T-helper 1 cell treated with Interleukin-12 subunit alpha and Interleukin-12 subunit beta and Interleukin-4 antibody, amounts not matched to agents 30 μg/mL and 1 μg/mL, for 36 hours (primary cell): ENCODE data around the gene ZFP64.
"Not testable (repeated sequence)": the region's sequence is repeated elsewhere in the genome, so short reads cannot be mapped to it uniquely, and the experiment has no call there.

Experiments used
- H3K27ac Mint-ChIP-seq: one replicate; pipeline ENCODE4 v1.8.0; 2021; ENCODE audit warnings: mild to moderate bottlenecking, mixed read lengths
- H3K27me3 Mint-ChIP-seq: one replicate; pipeline ENCODE4 v1.8.0; 2021; ENCODE audit warnings: low read depth, mixed read lengths
- H3K36me3 Mint-ChIP-seq: one replicate; pipeline ENCODE4 v1.8.0; 2021; ENCODE audit warnings: low read depth, mixed read lengths
- H3K4me1 Mint-ChIP-seq: one replicate; pipeline ENCODE4 v1.8.0; 2021; ENCODE audit warnings: low read depth, mixed read lengths
- H3K4me3 Mint-ChIP-seq: one replicate; pipeline ENCODE4 v1.8.0; 2021; ENCODE audit warnings: mild to moderate bottlenecking, moderate library complexity, mixed read lengths
- H3K9me3 Mint-ChIP-seq: one replicate; pipeline ENCODE4 v1.8.0; 2021; ENCODE audit warnings: mixed read lengths

ZFP64 gene

DNA sequence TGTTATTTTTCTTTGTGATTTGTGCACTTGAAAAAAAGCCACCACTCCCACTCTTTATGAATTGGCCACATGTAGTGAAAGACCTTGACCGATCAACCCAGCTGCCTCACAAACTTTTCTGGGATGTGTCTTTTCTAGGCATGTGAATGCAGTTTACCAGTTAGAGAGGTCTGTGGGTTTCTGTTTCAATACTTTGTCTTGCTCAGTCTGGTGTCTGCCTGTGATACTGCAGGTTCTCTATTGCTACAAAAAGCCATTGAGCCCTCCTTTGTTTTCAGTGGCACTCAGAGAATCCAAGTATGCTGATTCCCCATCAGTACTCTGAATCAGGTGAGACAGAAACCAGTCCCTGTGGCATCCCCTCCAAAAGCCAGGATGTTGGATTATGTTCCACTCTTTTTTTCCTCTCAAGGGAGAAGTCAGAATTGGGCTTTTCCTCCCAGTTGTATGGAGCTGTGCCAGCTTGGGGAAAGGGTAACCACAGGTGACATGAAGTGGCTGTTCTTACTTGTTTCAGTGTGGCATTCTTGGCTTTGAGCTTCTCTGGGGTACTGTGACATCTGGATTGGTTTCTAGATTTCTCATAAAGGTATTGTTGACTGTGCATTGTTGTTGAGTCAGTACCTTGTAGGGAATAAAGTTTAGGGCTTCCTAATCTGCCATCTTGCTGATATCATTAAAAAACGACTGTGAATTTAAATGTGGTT is 26.3 kb upstream of the ZFP64 start:
- H3K27me3 Mint-ChIP-seq = peaks cover 4% of the 10 kb centered on the region
- H3K9me3 Mint-ChIP-seq = peaks cover 19% of the 10 kb centered on the region
- H3K27ac Mint-ChIP-seq = no peak overlapping the region
- H3K4me1 Mint-ChIP-seq = no peaks in the 10 kb centered on the region
- no peaks in the 10 kb centered on the region for H3K36me3 Mint-ChIP-seq
- no peak overlapping the region for H3K4me3 Mint-ChIP-seq

DNA sequence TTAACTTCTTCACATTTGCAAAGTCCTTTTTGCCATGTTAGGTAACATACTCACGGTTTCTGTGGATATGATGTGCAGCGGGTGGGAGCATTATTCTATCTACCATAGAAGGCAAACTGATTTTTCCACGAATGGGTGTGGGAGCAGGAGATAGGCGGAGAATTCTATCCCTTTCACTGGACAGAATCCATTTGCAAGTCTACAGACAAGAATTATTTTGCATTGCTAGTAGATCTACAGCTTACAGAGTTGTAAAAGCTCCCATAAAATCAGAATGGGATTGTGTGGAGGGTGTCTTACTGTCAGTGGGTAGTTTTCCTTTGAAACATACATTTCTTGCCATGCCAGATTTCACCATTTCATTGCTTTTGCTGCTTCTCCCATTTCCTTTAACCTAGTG is 22.4 kb upstream of the ZFP64 start:
- Mint-ChIP-seq H3K4me1 (no peaks in the 10 kb centered on the region), H3K36me3 (no peaks in the 10 kb centered on the region), H3K27me3 (peaks cover 7% of the 10 kb centered on the region), H3K4me3 (no peak overlapping the region), H3K9me3 (peaks cover 5% of the 10 kb centered on the region), H3K27ac (no peak overlapping the region)

DNA sequence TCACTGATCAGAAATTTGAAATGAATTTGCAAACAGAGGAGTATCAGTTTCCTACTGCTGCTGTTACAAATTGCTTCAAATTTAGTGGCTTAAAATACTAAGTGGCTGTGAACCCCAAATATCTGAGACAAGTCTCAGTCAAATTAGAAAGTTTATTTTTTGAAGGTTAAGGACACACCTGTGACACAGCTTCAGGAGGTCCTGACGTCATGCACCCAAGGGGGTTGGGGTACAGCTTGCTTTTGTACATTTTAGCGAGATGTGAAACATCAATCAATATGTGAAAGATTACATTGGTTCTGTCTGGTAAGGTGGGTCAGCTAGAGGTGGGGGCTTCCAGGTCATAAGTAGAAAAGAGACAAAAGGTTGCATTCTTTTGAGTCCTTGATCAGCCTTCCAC is 21.4 kb upstream of the ZFP64 start:
- H3K36me3 Mint-ChIP-seq = no peaks in the 10 kb centered on the region
- no peak overlapping the region for H3K4me3 Mint-ChIP-seq
- H3K4me1 Mint-ChIP-seq = no peaks in the 10 kb centered on the region
- H3K27me3 Mint-ChIP-seq = peaks cover 7% of the 10 kb centered on the region
- H3K9me3 Mint-ChIP-seq = peaks cover 5% of the 10 kb centered on the region
- no peak overlapping the region for H3K27ac Mint-ChIP-seq

DNA sequence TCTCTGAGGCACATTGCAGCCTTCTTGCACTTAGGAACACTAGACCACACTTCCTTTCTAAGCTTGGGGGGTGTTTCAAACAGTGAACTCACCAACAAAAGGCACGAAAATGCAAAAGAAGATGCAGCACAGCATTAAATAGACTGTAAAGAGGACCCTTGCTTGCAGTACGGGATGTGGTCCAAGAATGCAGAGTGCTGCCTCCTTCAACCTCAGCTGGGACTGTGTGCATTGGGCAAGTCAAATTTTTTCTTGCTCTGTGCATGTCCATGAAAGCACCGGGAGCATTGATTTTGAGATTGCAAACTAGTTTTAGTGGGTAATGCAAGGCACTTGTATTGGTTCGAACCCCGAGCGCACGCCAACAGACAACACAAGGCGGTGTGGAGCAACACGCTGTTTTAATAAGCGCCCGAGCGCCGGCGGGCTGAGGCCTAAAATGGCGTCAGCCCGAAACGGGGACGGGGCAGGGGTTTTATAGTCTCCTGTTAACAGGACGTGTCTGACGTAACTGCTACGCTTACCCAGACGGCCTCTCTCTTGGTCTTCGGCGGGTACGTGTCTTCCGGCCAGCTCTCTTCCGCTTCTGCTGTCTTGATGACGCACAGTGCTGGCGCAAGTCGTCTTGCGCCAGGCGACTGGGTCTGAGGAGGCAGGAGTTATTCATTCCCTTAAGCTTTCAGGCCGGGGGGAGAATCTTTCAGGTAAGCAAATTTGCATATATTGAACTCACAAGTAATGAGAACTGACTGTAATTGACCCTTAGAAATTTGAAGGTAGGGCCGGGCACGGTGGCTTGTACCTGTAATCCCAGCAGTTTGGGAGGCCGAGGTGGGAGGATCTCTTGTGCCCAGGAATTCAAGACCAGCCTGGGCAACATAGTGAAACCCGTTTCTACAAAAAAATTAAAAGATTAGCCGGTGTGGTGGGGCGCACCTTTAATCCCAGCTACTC is 18.7 kb upstream of the ZFP64 start:
- no peak overlapping the region for H3K27ac Mint-ChIP-seq
- H3K9me3 Mint-ChIP-seq = peaks cover 5% of the 10 kb centered on the region
- no peaks in the 10 kb centered on the region for H3K4me1 Mint-ChIP-seq
- H3K27me3 Mint-ChIP-seq = peaks cover 7% of the 10 kb centered on the region
- no peak overlapping the region for H3K4me3 Mint-ChIP-seq
- H3K36me3 Mint-ChIP-seq = no peaks in the 10 kb centered on the region

DNA sequence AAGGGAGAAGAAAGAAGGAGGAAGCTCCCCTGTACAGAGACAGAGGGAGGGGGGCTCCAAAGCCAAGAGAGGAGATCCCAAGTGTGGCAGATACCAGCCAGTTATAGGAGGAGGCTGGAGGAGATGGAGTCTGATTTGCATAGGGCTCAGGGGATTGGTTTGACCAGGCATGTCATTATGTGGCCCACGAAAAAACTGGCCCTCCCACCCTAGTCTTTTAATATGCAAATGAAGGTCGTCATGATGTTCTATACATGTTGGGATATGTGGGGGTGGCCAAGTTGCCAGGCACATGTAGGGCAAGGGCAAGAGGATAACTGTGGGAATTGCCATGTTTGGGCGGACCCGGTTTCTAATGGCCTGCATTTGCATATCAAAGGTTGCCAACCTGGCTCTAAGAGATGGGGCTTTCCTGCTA is 17.6 kb upstream of the ZFP64 start:
- no peaks in the 10 kb centered on the region for H3K4me1 Mint-ChIP-seq
- H3K9me3 Mint-ChIP-seq = peaks cover 5% of the 10 kb centered on the region
- H3K27me3 Mint-ChIP-seq = peaks cover 3% of the 10 kb centered on the region
- no peaks in the 10 kb centered on the region for H3K36me3 Mint-ChIP-seq
- H3K27ac Mint-ChIP-seq = no peak overlapping the region
- H3K4me3 Mint-ChIP-seq = no peak overlapping the region

DNA sequence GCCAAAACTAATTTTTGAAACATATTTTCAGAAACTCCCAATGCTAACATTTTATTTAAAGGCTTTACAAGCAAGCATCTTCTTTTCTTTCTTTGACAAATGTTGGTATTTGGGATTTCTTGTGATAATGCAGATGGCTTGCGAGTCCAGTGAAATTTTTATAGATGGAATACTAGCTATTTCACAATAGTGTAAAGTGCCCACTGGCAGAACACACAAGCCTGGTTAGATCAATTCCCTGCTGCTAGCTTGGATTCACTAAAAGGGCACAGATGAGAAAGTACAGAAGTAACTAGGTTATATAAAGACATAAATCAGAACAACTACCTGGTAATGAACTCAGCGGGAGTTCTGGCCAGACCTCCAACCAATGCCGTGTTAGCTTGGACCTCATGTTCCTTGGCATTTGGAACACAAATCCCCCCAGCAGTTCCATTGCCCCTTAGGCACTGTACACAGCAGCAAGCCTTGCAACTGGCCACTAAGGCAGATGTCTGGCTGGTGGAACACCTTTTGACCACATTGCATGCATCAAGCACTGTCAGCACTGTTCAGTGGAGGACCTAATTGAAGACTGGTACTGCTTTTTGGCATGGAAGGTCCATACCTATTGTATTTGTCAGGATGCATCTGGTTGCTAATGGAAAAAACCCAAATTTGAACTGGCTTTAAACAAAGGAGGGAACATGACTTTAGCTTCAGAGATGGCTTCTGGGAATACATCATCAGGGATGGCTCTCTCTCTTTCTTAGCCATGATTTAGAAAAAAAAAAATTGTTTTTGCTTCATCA is 15.6 kb upstream of the ZFP64 start:
- Mint-ChIP-seq H3K27ac (no peak overlapping the region), H3K4me3 (no peak overlapping the region), H3K9me3 (peaks cover 5% of the 10 kb centered on the region), H3K36me3 (no peaks in the 10 kb centered on the region), H3K27me3 (peaks cover 3% of the 10 kb centered on the region), H3K4me1 (no peaks in the 10 kb centered on the region)

DNA sequence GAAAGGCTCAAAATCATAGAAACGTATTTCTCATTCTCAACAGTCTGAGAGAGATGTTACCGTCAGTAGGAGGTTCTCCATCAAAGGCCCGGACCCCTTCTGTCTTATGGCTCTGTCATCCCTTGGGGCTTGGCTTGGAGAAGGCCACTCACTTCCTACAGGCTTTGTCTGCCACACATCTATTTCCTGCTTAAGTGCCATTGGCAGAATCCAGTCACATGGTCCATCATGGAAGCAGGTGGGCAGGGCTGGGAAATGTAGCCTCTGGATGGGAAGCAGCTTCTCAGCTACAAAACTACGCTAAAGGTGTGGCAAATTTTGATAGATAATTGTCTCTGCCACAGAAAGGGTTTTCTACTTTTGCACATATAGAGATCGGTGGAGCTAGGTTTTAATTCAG is 12.6 kb upstream of the ZFP64 start:
- H3K9me3 Mint-ChIP-seq = no peaks in the 10 kb centered on the region
- H3K27me3 Mint-ChIP-seq = no peaks in the 10 kb centered on the region
- H3K4me1 Mint-ChIP-seq = no peaks in the 10 kb centered on the region
- H3K4me3 Mint-ChIP-seq = no peak overlapping the region
- no peaks in the 10 kb centered on the region for H3K36me3 Mint-ChIP-seq
- H3K27ac Mint-ChIP-seq = no peak overlapping the region

DNA sequence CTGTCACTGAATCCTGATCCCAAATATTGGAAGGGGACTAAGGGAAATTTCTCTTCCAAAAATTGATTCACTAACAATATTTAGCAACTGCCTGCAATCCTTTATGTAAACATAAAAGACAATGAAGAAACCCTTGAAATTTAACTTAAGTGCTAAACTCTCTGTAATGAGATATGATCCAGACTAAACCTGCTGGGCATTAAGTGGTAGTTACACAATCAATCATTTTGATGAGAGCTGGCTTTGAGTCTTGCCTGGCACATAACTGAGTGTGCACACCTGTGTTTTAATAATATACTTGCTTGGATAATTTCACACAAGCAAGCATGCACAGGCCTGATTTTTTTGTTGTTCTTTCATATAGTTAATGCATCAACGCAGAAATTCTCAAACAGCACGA is 9.8 kb upstream of the ZFP64 start:
- no peak overlapping the region for H3K27ac Mint-ChIP-seq
- H3K36me3 Mint-ChIP-seq = no peaks in the 10 kb centered on the region
- no peaks in the 10 kb centered on the region for H3K9me3 Mint-ChIP-seq
- H3K4me1 Mint-ChIP-seq = no peaks in the 10 kb centered on the region
- no peak overlapping the region for H3K4me3 Mint-ChIP-seq
- H3K27me3 Mint-ChIP-seq = no peaks in the 10 kb centered on the region

DNA sequence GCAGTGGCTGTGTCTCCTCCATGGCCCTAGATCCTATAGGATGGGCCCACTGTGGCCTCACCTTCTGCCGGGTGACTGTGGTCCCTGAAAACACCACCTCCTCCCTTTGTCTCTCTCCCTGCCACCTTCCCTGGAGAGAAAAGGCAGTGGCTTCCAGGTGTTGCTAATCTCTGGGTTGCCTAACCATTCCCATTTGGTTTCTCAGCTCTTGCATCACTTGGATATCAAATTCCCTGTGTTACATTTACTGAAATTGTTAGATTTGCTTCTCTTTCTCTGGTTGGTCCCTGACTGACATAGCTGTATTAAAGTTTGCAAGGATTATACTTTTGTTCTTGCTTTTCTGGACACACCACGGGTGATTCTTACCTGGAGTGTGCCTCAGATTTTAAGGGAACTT is 9.3 kb upstream of the ZFP64 start:
- no peaks in the 10 kb centered on the region for H3K36me3 Mint-ChIP-seq
- no peaks in the 10 kb centered on the region for H3K4me1 Mint-ChIP-seq
- no peak overlapping the region for H3K4me3 Mint-ChIP-seq
- H3K27me3 Mint-ChIP-seq = no peaks in the 10 kb centered on the region
- H3K27ac Mint-ChIP-seq = no peak overlapping the region
- no peaks in the 10 kb centered on the region for H3K9me3 Mint-ChIP-seq

DNA sequence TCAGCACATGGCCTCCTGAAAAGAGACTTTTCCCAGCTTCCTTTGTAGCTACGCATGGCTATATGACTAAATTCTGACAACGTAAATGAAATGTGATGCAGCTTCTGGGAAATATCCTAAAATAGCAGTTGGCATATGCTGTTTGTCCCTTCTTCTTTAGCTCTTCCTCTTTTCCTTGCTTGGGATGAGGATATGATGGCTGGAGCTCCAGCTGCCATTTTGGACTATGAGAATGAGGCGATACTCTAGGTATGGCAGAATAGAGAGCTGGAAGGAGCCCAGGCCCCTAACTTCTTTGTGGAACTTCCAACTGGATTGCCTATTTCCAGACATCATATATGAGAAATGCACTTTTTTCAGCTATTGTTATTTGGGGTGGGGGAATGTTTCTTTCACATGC is 5.3 kb upstream of the ZFP64 start:
- no peaks in the 10 kb centered on the region for H3K27me3 Mint-ChIP-seq
- no peaks in the 10 kb centered on the region for H3K36me3 Mint-ChIP-seq
- H3K27ac Mint-ChIP-seq = no peak overlapping the region
- H3K4me1 Mint-ChIP-seq = peaks cover 6% of the 10 kb centered on the region
- H3K4me3 Mint-ChIP-seq = no peak overlapping the region
- no peaks in the 10 kb centered on the region for H3K9me3 Mint-ChIP-seq

DNA sequence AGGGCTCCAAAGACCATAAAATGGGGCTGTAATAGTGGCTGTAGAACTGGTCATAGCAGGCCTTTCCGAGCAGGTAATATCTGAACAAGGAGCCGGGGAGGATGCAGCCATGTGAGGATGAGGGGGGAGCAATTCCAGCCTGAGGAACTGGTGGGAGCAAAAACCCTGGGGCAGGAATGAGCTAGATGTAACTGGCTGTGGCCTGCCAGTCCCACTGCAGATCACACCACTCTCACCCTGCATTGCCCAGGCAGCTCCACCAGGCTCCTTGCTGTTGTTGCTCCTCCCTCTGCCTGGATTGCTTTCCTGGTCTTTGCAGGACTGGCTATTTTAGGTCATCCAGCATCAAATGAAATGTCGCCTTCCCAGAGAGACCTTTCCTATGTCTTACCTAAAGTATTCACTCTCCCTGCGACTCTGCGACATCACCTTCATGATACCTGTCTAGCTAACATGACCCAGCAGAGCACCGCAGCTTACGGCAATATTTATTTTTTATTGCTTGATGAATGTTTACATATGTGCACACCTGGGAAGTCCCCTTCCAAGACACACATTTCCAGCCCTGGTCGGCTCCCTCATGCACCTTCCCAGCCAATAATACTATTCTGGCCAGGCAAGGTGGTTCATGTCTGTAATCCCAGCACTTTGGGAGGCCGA is 2.4 kb upstream of the ZFP64 start:
- Mint-ChIP-seq H3K9me3 (no peaks in the 10 kb centered on the region), H3K4me3 (no peak overlapping the region), H3K27me3 (no peaks in the 10 kb centered on the region), H3K36me3 (no peaks in the 10 kb centered on the region), H3K27ac (no peak overlapping the region), H3K4me1 (peaks cover 13% of the 10 kb centered on the region)

DNA sequence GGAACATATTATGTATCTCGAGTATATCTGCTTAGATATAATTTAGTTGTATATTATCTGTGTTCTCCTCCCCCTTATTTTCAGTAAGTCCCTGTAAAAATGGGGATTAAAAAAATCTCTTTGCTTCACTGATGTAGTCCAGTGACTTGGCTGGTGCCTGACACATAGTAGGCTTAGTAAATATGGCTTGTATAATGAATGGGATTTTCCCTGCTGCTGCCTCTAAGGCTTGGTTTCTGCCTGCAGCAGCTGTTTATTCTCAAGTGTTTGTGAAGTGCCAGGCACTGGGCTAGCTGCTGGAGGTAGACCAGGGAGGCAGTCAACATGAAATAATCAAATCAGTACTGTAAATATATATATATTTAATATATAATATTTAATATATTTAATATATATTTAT is 1.6 kb upstream of the ZFP64 start:
- H3K36me3 Mint-ChIP-seq = no peaks in the 10 kb centered on the region
- peaks cover 13% of the 10 kb centered on the region for H3K4me1 Mint-ChIP-seq
- peak overlapping the region; percentile 83 for H3K4me3 Mint-ChIP-seq
- H3K27me3 Mint-ChIP-seq = no peaks in the 10 kb centered on the region
- H3K9me3 Mint-ChIP-seq = no peaks in the 10 kb centered on the region
- H3K27ac Mint-ChIP-seq = no peak overlapping the region

DNA sequence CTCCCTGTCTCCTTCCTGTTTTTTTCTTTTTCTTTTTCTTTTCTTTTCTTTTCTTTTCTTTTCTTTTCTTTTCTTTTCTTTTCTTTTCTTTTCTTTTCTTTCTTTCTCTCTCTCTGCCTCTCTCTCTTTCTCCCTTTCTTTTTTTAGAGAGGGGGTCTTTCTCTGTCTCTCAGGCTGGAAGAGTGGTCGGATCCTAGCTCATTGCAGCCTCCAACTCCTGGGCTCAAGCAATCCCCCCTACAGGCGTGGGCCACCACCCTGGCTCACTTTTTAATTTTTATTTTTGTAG is 1.1 kb upstream of the ZFP64 start:
- not testable (repeated sequence) for H3K9me3 Mint-ChIP-seq, H3K27me3 Mint-ChIP-seq, H3K27ac Mint-ChIP-seq, H3K36me3 Mint-ChIP-seq
- peaks cover 13% of the 10 kb centered on the region for H3K4me1 Mint-ChIP-seq
- peak overlapping the region; percentile 83 for H3K4me3 Mint-ChIP-seq

DNA sequence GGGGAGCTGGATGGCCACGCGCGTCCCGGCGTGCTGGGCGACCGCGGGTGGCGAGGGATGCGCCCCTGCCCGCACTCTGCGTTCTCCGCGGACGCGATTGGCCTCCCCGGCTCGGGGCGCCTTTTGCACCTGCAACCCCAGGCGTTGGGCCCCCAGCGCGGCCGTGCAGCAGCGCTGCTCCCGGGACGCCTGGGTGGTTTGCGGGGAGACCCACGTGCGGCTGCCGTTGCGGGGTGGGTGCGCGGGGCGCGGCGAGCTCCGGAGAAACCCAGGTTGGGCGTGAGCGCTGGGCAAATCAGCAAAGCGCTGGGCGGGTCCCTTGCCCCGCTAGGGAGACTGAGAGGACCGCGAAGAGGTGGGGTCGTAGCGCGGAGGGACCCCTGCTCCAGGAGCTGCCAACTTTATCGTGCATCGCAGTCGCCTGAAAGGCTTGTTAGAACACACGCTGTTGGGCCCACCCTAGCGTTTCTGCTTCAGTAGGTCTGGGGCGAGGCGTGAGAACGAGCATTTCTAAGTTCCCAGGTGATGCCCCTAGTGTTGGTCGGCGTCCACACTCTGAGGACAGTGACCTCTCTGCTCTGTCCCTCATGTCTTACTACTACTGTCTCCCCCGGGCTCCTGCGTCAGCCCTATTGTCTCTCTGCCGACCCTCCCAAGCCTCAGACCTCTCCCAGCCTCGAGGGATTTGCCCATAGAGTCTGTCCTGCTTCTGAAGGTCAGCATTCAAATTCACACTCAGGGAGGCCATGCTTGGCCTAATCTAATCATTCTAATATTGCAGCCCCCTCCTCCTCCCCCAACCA is 538 bp upstream of the ZFP64 start:
- peaks cover 13% of the 10 kb centered on the region for H3K4me1 Mint-ChIP-seq
- H3K27me3 Mint-ChIP-seq = no peaks in the 10 kb centered on the region
- H3K27ac Mint-ChIP-seq = peak overlapping the region; percentile 81
- no peaks in the 10 kb centered on the region for H3K36me3 Mint-ChIP-seq
- no peaks in the 10 kb centered on the region for H3K9me3 Mint-ChIP-seq
- peak overlapping the region; percentile 83 for H3K4me3 Mint-ChIP-seq
